GM23248 (cell line): Measurements from ENCODE around the gene SMOC2. TPM values are rescaled to one million over a fixed set of nuclear protein-coding genes. Genes with fewer than 3 reads are reported as not detected.

Experiments used
- DNase-seq: peaks from one replicate; pipeline ENCODE4 v3.0.0-alpha.2; 2015
- H2AFZ ChIP-seq: fragments of 200-600 bp; sonication (generic); 2 replicates; pipeline ENCODE4 v1.6.1; 2016; ENCODE audit warnings: antibody characterized with exemption
- H3F3A ChIP-seq: fragments of 200-600 bp; sonication (generic); 2 replicates; pipeline ENCODE4 v1.6.1; 2016; ENCODE audit warnings: mild to moderate bottlenecking, antibody characterized with exemption, mixed run types; ENCODE audit not compliant: insufficient read depth
- H3K27ac ChIP-seq: fragments of 200-600 bp; sonication (generic); 2 replicates; pipeline ENCODE4 v1.5.1; 2016; ENCODE audit warnings: mild to moderate bottlenecking
- H3K27me3 ChIP-seq: fragments of 200-600 bp; sonication (generic); replicated peaks from 2 replicates; pipeline ENCODE4 v1.6.1; 2016; ENCODE audit warnings: mild to moderate bottlenecking; ENCODE audit not compliant: insufficient read depth
- H3K36me3 ChIP-seq: fragments of 200-600 bp; sonication (generic); 2 replicates; pipeline ENCODE4 v1.6.1; 2016; ENCODE audit warnings: low read depth, mild to moderate bottlenecking
- H3K4me1 ChIP-seq: fragments of 200-600 bp; sonication (generic); 2 replicates; pipeline ENCODE4 v1.6.1; 2016; ENCODE audit warnings: mild to moderate bottlenecking; ENCODE audit not compliant: insufficient read depth
- H3K4me2 ChIP-seq: fragments of 200-600 bp; sonication (generic); one replicate; pipeline ENCODE4 v1.6.1; 2016; ENCODE audit warnings: mild to moderate bottlenecking; ENCODE audit not compliant: unreplicated experiment
- H3K4me3 ChIP-seq: fragments of 200-600 bp; sonication (generic); 2 replicates; pipeline ENCODE4 v1.5.1; 2016; ENCODE audit warnings: mild to moderate bottlenecking
- H3K79me2 ChIP-seq: fragments of 200-600 bp; sonication (generic); 2 replicates; pipeline ENCODE4 v1.6.1; 2016; ENCODE audit warnings: mild to moderate bottlenecking; ENCODE audit not compliant: insufficient read depth
- H3K9ac ChIP-seq: fragments of 200-600 bp; sonication (generic); 2 replicates; pipeline ENCODE4 v1.6.1; 2016; ENCODE audit warnings: mild to moderate bottlenecking
- H3K9me2 ChIP-seq: fragments of 200-600 bp; sonication (generic); 2 replicates; pipeline ENCODE4 v1.6.1; 2016; ENCODE audit warnings: mixed run types, mild to moderate bottlenecking, moderate library complexity; ENCODE audit not compliant: insufficient read depth
- H3K9me3 ChIP-seq: fragments of 200-600 bp; sonication (generic); one replicate; pipeline ENCODE4 v1.6.1; 2017; ENCODE audit warnings: low read depth
- H4K20me1 ChIP-seq: fragments of 200-600 bp; sonication (generic); 2 replicates; pipeline ENCODE4 v1.6.0; 2016; ENCODE audit not compliant: insufficient read depth
- EZH2 ChIP-seq: fragments of 200-600 bp; sonication (generic); IDR thresholded peaks from 2 replicates; pipeline ENCODE4 v1.6.1; 2018; ENCODE audit warnings: antibody characterized with exemption, mild to moderate bottlenecking; ENCODE audit not compliant: insufficient read depth, poor library complexity, severe bottlenecking
- EZH2phosphoT487 ChIP-seq: fragments of 200-600 bp; sonication (generic); IDR thresholded peaks from 2 replicates; pipeline ENCODE4 v1.6.1; 2018; ENCODE audit warnings: antibody characterized with exemption, moderate library complexity, mild to moderate bottlenecking, low read depth; ENCODE audit not compliant: insufficient read depth
- WGBS, 2 experiments: methylation state at CpG; one replicate each; pipeline ENCODE4 v1.1.6; 2015 to 2017; ENCODE audit warnings: low lambda C conversion rate in 2 of 2, low coverage in 1 of 2; ENCODE audit errors: missing lambda C conversion rate in 2 of 2; 5-methylcytosine and 5-hydroxymethylcytosine counted together
- in situ Hi-C: fragments of 300-500 bp; cut with MboI; formaldehyde crosslinking; loops from 2 replicates; pipeline ENCODE4 v1.15.0; 2020
- polyA plus RNA-seq: library from polyadenylated mRNA; unstranded; fragments of >200 nt; fragmentation: Nextera tagmentation; extraction: Ambion mirVana; gene quantifications from 2 replicates; pipeline ENCODE4 v1.2.1, GENCODE V29; 2016
- total RNA-seq: library from RNA; depleted of rRNA; stranded (reverse); fragments of >200 nt; shearing (Covaris generic); gene quantifications from 2 replicates; pipeline ENCODE4 v1.2.3, GENCODE V29; 2014

SMOC2 gene
- total and polyA plus RNA-seq, 2 experiments from 2014 or later = not detected

- 24 to 25% methylated on average over 1 of the region's 1 CpG for WGBS, 2 experiments
- in situ Hi-C loops = no loop called here
- Histone ChIP-seq H4K20me1 (no peaks in the 10 kb centered on the region), H3K27me3 (no peaks in the 10 kb centered on the region), H3K9ac (no peak overlapping the region), H3K4me3 (no peak overlapping the region), H3F3A (no peaks in the 10 kb centered on the region), H3K9me2 (no peaks in the 10 kb centered on the region), H3K9me3 (no peaks in the 10 kb centered on the region), H3K4me2 (no peak overlapping the region), H2AFZ (no peak overlapping the region), H3K4me1 (no peaks in the 10 kb centered on the region), H3K36me3 (no peaks in the 10 kb centered on the region), H3K79me2 (no peaks in the 10 kb centered on the region), H3K27ac (no peak overlapping the region)
- DNase-seq = no peak
- TF ChIP-seq EZH2phosphoT487 (no peak), EZH2 (no peak)
These were observed 36.4 kb upstream of the SMOC2 start for GRCh38 chr6:168404560-168404959.

- no peaks in the 10 kb centered on the region for H3K36me3 ChIP-seq
- no peak overlapping the region for H3K27ac ChIP-seq
- no peak for DNase-seq
- no peaks in the 10 kb centered on the region for H3K9me3 ChIP-seq
- 17 to 20% methylated on average over 8 of the region's 8 CpGs for WGBS, 2 experiments
- no peaks in the 10 kb centered on the region for H3K9me2 ChIP-seq
- H3K4me1 ChIP-seq = no peaks in the 10 kb centered on the region
- no peaks in the 10 kb centered on the region for H4K20me1 ChIP-seq
- no peaks in the 10 kb centered on the region for H3K27me3 ChIP-seq
- no peaks in the 10 kb centered on the region for H3F3A ChIP-seq
- TF ChIP-seq EZH2 (no peak), EZH2phosphoT487 (no peak)
- no peak overlapping the region for H2AFZ ChIP-seq
- no peak overlapping the region for H3K4me3 ChIP-seq
- no peaks in the 10 kb centered on the region for H3K79me2 ChIP-seq
- H3K9ac ChIP-seq = no peak overlapping the region
- in situ Hi-C loops = no loop called here
- no peak overlapping the region for H3K4me2 ChIP-seq
These were observed 33.1 kb upstream of the SMOC2 start for GRCh38 chr6:168407842-168408241.

GRCh38 chr6:168408504-168409136 lies 32.4 kb upstream of the SMOC2 start:
- Histone ChIP-seq H3K4me2 (no peak overlapping the region), H3K27me3 (no peaks in the 10 kb centered on the region), H3K36me3 (no peaks in the 10 kb centered on the region), H3K9me2 (no peaks in the 10 kb centered on the region), H4K20me1 (no peaks in the 10 kb centered on the region), H2AFZ (no peak overlapping the region), H3K4me1 (no peaks in the 10 kb centered on the region), H3K9ac (no peak overlapping the region), H3F3A (no peaks in the 10 kb centered on the region), H3K9me3 (no peaks in the 10 kb centered on the region), H3K4me3 (no peak overlapping the region), H3K27ac (no peak overlapping the region), H3K79me2 (no peaks in the 10 kb centered on the region)
- in situ Hi-C loops = no loop called here
- WGBS, 2 experiments = 57 to 58% methylated on average over 13 of the region's 13 CpGs
- TF ChIP-seq EZH2 = no peak
- TF ChIP-seq EZH2phosphoT487 = no peak
- DNase-seq = no peak

GRCh38 chr6:168410035-168410434 lies 30.9 kb upstream of the SMOC2 start:
- Histone ChIP-seq H3K9me3 (no peaks in the 10 kb centered on the region), H3K27ac (no peak overlapping the region), H3K27me3 (no peaks in the 10 kb centered on the region), H3K36me3 (no peaks in the 10 kb centered on the region), H3K4me2 (no peak overlapping the region), H3K9ac (no peak overlapping the region), H3K4me3 (no peak overlapping the region), H3F3A (no peaks in the 10 kb centered on the region), H3K79me2 (no peaks in the 10 kb centered on the region), H3K9me2 (no peaks in the 10 kb centered on the region), H4K20me1 (no peaks in the 10 kb centered on the region), H3K4me1 (no peaks in the 10 kb centered on the region), H2AFZ (no peak overlapping the region)
- TF ChIP-seq EZH2phosphoT487 (no peak), EZH2 (no peak)
- WGBS, 2 experiments = 52 to 65% methylated on average over 8 of the region's 8 CpGs
- in situ Hi-C loops = no loop called here
- DNase-seq = no peak

- Histone ChIP-seq H3K4me1 (no peaks in the 10 kb centered on the region), H3K9me3 (no peaks in the 10 kb centered on the region), H3K9ac (no peak overlapping the region), H3K4me3 (no peak overlapping the region), H4K20me1 (no peaks in the 10 kb centered on the region), H3F3A (no peaks in the 10 kb centered on the region), H3K9me2 (no peaks in the 10 kb centered on the region), H3K27ac (no peak overlapping the region), H3K4me2 (no peak overlapping the region), H3K79me2 (no peaks in the 10 kb centered on the region), H2AFZ (no peak overlapping the region), H3K27me3 (no peaks in the 10 kb centered on the region), H3K36me3 (no peaks in the 10 kb centered on the region)
- DNase-seq = no peak
- WGBS, 2 experiments = 41 to 55% methylated on average over 18 to 19 of the region's 19 CpGs
- TF ChIP-seq EZH2 = no peak
- TF ChIP-seq EZH2phosphoT487 = no peak
- in situ Hi-C loops = no loop called here
These were observed 30.4 kb upstream of the SMOC2 start for GRCh38 chr6:168410554-168411011.
